Measurements from ENCODE around the gene MRGPRX1.

GRCh38 chr11:18956630-18957029, 17.4 kb upstream of the MRGPRX1 start:
- TF ChIP-seq, protein P1, sequence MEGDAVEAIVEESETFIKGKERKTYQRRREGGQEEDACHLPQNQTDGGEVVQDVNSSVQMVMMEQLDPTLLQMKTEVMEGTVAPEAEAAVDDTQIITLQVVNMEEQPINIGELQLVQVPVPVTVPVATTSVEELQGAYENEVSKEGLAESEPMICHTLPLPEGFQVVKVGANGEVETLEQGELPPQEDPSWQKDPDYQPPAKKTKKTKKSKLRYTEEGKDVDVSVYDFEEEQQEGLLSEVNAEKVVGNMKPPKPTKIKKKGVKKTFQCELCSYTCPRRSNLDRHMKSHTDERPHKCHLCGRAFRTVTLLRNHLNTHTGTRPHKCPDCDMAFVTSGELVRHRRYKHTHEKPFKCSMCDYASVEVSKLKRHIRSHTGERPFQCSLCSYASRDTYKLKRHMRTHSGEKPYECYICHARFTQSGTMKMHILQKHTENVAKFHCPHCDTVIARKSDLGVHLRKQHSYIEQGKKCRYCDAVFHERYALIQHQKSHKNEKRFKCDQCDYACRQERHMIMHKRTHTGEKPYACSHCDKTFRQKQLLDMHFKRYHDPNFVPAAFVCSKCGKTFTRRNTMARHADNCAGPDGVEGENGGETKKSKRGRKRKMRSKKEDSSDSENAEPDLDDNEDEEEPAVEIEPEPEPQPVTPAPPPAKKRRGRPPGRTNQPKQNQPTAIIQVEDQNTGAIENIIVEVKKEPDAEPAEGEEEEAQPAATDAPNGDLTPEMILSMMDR (IDR thresholded peaks at IDR 0.05): no peak
- no peak for TF ChIP-seq EP300 (IDR thresholded peaks at IDR 0.05)
- TF ChIP-seq POLR2A (IDR thresholded peaks at IDR 0.05): no peak
